Measurements from ENCODE around the gene TNRC18. TPM values are rescaled to one million over a fixed set of nuclear protein-coding genes. Genes with fewer than 3 reads are reported as not detected.

TNRC18 gene
- total and polyA plus RNA-seq, 2 of the 8 experiments (the other 6 are each of a cell fraction or from before 2014, with no cell fraction given) = 1.7 to 8.6 TPM

DNA sequence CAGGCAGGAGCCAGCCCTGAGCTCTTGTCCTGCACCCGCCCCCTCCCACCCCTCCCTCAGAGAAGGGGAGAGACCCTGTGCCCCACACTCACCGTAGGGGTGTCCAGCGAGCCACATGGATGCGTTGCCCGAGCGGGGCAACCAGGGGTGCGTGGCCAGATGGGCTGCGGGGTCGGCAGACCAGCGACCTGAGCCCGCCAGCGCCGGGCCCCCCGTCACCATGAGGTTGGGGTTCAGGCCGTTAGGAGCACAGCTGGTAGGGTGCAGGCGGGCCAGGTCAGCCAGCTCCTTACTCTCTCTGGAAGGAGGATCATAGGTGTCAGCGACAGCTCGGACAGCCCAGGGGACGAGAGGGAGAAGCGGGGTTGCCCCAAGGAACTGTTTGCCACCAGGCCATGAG, 46.4 kb downstream of the TNRC18 start:
- no peak overlapping the region for H2AK5ac ChIP-seq (ENCODE audit: low read depth, low read length)
- no peaks in the 10 kb centered on the region for H3K36me3 ChIP-seq (ENCODE audit: control insufficient read depth in 2 of 4, insufficient read depth in 4 of 4, low read length in 3 of 4)
- no peak overlapping the region for H4K5ac ChIP-seq (ENCODE audit: insufficient read length, low read depth, low read length)
- peaks cover 0 to 4% (median 4%) of the 10 kb centered on the region in 4 experiments; a peak in 6 of 7 replicates for H3K4me1 ChIP-seq (replicated peaks in 1 of 4; ENCODE audit: control insufficient read depth in 3 of 4, insufficient read depth in 4 of 4, low read length in 3 of 4)
- CTCF ChIA-PET (ENCODE audit: partially characterized antibody) = interaction anchor here (2.6 to 3.5 kb wide), 2 partner anchors 11 to 101 kb away, joined by 8 to 19 read pairs; no protein-coding TSS in a partner anchor
- no peak overlapping the region for H3K14ac ChIP-seq (ENCODE audit: insufficient read length)
- no peak overlapping the region for H3K27ac ChIP-seq (ENCODE audit: low read depth, low read length)
- 92% methylated on average over 18 of the region's 20 CpGs; no CpG with 5 or more reads in 1 of the 2 experiments for WGBS, 2 experiments (ENCODE audit: extremely low coverage in 1 of 2, insufficient coverage in 1 of 2, insufficient read length in 1 of 2, insufficient replicate concordance in 2 of 2, low coverage in 1 of 2, low lambda C conversion rate in 2 of 2, missing lambda C conversion rate in 1 of 2)
- H2BK12ac ChIP-seq (ENCODE audit: low read depth, low read length) = no peak overlapping the region
- H3K18ac ChIP-seq (ENCODE audit: extremely low read depth, low read length) = no peak overlapping the region
- no peak overlapping the region for H4K91ac ChIP-seq (replicated peaks; ENCODE audit: insufficient read length, low read length)
- POLR2A ChIA-PET (ENCODE audit: partially characterized antibody) = no interaction called here
- no peak overlapping the region for H3K4me3 ChIP-seq (ENCODE audit: extremely low read depth in 1 of 4, insufficient read depth in 2 of 4, low read depth in 3 of 4, low read length in 4 of 4)
- H3K23me2 ChIP-seq (ENCODE audit: low read depth, low read length) = no peaks in the 10 kb centered on the region
- no peak overlapping the region for H2BK5ac ChIP-seq (ENCODE audit: low read depth, low read length)
- H4K20me1 ChIP-seq (replicated peaks in 1 of 2; ENCODE audit: control insufficient read depth in 1 of 2, insufficient read depth in 2 of 2, low read length in 2 of 2) = peaks cover 0 to 4% of the 10 kb centered on the region in 2 experiments
- H3K79me2 ChIP-seq (ENCODE audit: control insufficient read depth in 1 of 2, insufficient read depth in 2 of 2, low read length in 2 of 2) = no peaks in the 10 kb centered on the region
- no peak overlapping the region for H2AFZ ChIP-seq (ENCODE audit: low read length)
- H3K23ac ChIP-seq (ENCODE audit: insufficient read length) = no peak overlapping the region
- no peak overlapping the region for H3K9ac ChIP-seq (replicated peaks in 1 of 4; ENCODE audit: extremely low read depth in 1 of 4, low read depth in 3 of 4, low read length in 3 of 4)
- H2BK120ac ChIP-seq (replicated peaks; ENCODE audit: low read depth, low read length) = no peak overlapping the region
- H2BK15ac ChIP-seq (ENCODE audit: low read length) = no peak overlapping the region
- no peak overlapping the region for H2BK20ac ChIP-seq (ENCODE audit: low read length)
- H3K56ac ChIP-seq (replicated peaks; ENCODE audit: insufficient read length, low read depth, low read length) = no peak overlapping the region
- DNase-seq (ENCODE audit: low read depth in 1 of 2, low spot score in 2 of 2) (no peak), FAIRE-seq (no peak)
- H3K79me1 ChIP-seq (ENCODE audit: low read depth, low read length) = peaks cover 3% of the 10 kb centered on the region; the same call in 1 of the 2 replicates
- H4K8ac ChIP-seq (ENCODE audit: extremely low read depth, insufficient read depth, low read length) = no peak overlapping the region
- H3K4me2 ChIP-seq (ENCODE audit: insufficient read depth in 1 of 2, low read depth in 2 of 2, low read length in 2 of 2) = no peak overlapping the region
- no peaks in the 10 kb centered on the region for H3K27me3 ChIP-seq (replicated peaks in 1 of 4; ENCODE audit: control insufficient read depth in 3 of 4, extremely low read depth in 1 of 4, insufficient read depth in 3 of 4, low read length in 3 of 4)
- H3K9me3 ChIP-seq (ENCODE audit: insufficient read depth in 2 of 2, low read depth in 1 of 2, low read length in 1 of 2) = no peaks in the 10 kb centered on the region
- H3K4ac ChIP-seq (replicated peaks; ENCODE audit: insufficient read length, low read depth, low read length) = no peak overlapping the region
- TF ChIP-seq, protein P1, sequence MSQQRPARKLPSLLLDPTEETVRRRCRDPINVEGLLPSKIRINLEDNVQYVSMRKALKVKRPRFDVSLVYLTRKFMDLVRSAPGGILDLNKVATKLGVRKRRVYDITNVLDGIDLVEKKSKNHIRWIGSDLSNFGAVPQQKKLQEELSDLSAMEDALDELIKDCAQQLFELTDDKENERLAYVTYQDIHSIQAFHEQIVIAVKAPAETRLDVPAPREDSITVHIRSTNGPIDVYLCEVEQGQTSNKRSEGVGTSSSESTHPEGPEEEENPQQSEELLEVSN (IDR thresholded peaks at IDR 0.05) = no peak
- TF ChIP-seq CBX5 (IDR thresholded peaks at IDR 0.05; ENCODE audit: low read depth, low read length) (no peak), EGR1 (IDR thresholded peaks at IDR 0.05; ENCODE audit: borderline replicate concordance, low read depth, low read length) (no peak), SP2 (IDR thresholded peaks at IDR 0.05; ENCODE audit: low read length) (no peak), CEBPB (IDR thresholded peaks at IDR 0.05; ENCODE audit: low read depth, low read length) (no peak), TAF7 (optimal IDR thresholded peaks at IDR 0.05; ENCODE audit: borderline replicate concordance, low read depth, low read length) (no peak), BCL11A (IDR thresholded peaks at IDR 0.05; ENCODE audit: low read depth in 2 of 2, low read length in 2 of 2) (no peak), POLR2AphosphoS5 (IDR thresholded peaks at IDR 0.05; ENCODE audit: low read depth, low read length) (no peak), TAF1 (IDR thresholded peaks at IDR 0.05; ENCODE audit: low read depth, low read length) (no peak), NANOG (IDR thresholded peaks at IDR 0.05; ENCODE audit: insufficient read depth, low read depth, low read length, poor library complexity, severe bottlenecking) (no peak), TCF12 (IDR thresholded peaks at IDR 0.05; ENCODE audit: low read depth, low read length) (no peak), SIX5 (IDR thresholded peaks at IDR 0.05; ENCODE audit: low read depth, low read length) (no peak), RFX5 (IDR thresholded peaks at IDR 0.05; ENCODE audit: borderline replicate concordance, low read depth, low read length) (no peak), POU5F1 (IDR thresholded peaks at IDR 0.05; ENCODE audit: low read depth, low read length) (no peak)
